OCI-LY1 (cell line): ENCODE data around the gene SLC12A7.

Source experiments
- EZH2 ChIP-seq: fragments of 200-600 bp; sonication (generic), shearing (Covaris generic); IDR thresholded peaks from 2 replicates; pipeline ENCODE4 v1.8.0; 2017; ENCODE audit warnings: borderline replicate concordance, mixed run types, mild to moderate bottlenecking, antibody characterized with exemption, low read length, moderate library complexity, mixed read lengths
- TF ChIP-seq, protein P1 (sequence below): fragments of 200-600 bp; sonication (generic), shearing (Covaris generic); IDR thresholded peaks from 2 replicates; pipeline ENCODE4 v1.5.1; 2017; ENCODE audit warnings: mild to moderate bottlenecking, antibody characterized with exemption, low read length, moderate library complexity, mixed read lengths

- TF ChIP-seq, protein P1, sequence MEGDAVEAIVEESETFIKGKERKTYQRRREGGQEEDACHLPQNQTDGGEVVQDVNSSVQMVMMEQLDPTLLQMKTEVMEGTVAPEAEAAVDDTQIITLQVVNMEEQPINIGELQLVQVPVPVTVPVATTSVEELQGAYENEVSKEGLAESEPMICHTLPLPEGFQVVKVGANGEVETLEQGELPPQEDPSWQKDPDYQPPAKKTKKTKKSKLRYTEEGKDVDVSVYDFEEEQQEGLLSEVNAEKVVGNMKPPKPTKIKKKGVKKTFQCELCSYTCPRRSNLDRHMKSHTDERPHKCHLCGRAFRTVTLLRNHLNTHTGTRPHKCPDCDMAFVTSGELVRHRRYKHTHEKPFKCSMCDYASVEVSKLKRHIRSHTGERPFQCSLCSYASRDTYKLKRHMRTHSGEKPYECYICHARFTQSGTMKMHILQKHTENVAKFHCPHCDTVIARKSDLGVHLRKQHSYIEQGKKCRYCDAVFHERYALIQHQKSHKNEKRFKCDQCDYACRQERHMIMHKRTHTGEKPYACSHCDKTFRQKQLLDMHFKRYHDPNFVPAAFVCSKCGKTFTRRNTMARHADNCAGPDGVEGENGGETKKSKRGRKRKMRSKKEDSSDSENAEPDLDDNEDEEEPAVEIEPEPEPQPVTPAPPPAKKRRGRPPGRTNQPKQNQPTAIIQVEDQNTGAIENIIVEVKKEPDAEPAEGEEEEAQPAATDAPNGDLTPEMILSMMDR: no peak
- no peak for TF ChIP-seq EZH2
These were observed 579 bp downstream of the SLC12A7 start for GRCh38 chr5:1111241-1111726.
